ENCODE results near the gene MYO1D.

Gene MYO1D

GRCh38 chr17:32520104-32520701 lies 356.7 kb downstream of the MYO1D start:
- DNase-seq, result peak; percentile 35

DNA sequence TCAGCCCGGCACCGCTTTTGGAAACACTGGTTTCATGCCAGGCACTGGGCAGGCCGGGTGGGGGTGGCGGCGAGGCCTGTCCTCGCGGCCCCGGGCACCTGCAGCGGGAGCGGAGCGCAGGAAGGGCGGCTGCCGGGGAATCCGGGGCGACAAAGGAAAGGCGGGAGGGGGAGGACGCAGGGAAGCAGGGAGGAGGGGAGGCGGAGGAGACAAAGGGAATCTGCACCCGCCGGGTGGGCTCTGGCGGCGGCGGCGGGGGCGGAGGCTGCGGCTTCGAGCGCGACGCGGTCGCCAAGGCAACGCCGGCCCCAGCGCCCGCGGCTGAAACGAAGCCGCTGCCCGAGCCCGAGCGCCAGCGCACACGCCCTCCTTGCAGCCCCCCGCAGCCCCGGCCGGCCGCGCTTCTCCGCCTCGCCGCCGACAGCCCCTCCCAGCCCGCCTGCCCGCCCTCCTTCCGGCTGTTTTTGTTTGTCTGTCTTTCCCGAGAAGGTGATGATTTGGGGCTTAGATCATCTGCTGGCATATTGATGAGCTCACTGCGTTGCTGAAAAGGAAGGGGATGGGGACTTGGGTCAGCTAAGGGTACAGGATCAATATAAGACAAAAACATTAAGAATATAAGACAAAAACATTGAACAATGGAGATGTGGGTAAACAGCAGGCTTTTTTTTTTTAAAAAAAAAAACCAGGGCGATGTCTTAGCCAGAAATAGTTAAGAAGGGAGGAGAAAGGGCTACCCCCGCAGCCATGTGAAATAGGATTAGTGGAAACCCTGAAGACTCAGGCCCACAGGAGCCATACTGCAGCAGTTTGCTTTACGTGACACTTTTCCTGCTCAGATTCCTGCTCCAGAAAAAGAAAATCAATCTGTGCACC lies 357.5 kb downstream of the MYO1D start:
- DNase-seq, result peak; percentile 59

- no peak for DNase-seq
Measured at GRCh38 chr17:32518646-32519227, 358.2 kb downstream of the MYO1D start.

- no peak for DNase-seq
Measured at GRCh38 chr17:32517982-32518381, 358.9 kb downstream of the MYO1D start.

DNA sequence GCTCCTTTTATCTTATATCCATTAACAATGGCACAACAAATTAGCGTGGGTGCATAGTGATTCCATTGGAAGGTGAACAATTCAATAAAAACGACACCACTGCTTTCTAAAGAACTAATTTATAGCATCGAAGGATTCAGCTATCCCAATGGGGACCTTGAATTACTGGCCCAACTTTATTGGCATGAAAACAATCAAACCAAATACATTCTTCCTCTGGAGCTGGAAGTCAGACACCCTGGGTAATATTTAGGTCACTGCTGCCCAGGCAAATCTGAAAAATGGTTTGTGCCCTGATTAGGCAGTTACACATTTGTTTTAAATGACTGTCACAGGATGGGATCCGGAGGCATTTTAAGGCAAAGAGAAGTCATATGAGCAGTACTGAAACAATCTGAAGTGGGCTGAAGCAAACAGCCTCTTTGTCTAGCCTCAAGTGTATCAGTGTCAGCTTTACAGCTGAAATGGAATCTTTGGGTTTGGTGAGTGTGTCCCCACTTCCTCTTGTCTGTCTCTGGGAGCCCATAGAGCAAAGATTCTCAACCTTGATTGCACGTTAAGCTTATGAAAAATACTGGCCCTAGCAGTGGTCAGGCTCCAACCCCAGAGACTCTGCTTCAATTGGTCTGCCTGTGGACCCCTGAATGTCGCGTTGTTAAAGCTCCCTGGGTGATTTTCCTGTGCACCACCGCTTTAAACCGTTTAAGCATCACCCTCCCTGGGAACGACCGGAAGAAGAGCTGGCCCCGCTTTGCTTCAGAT lies 359.8 kb downstream of the MYO1D start:
- no peak for DNase-seq

DNA sequence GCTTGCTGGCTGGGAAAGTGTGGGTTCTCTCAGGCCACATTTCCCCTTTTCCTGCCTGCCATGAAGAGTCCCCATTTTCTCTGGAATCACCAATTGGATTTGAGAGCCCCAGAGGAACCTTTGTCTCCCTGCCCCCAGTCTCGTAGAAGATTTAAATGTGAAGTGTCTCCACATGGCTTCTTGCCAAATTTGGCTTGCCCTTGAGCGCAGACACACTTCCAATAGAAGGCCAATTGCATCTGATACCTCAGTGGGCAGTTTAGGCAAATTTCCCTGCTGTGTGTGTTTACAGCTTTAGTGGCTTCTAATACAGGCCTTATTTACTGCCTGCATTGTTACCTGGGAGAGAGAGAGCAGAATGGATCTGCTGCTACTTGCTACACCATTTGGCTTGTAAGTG lies 360.5 kb downstream of the MYO1D start:
- peak; percentile 30 for DNase-seq

- no peak for DNase-seq
Measured at GRCh38 chr17:32515677-32516383, 361.1 kb downstream of the MYO1D start.

GRCh38 chr17:32514606-32515005 lies 362.3 kb downstream of the MYO1D start:
- DNase-seq, result no peak

- DNase-seq, result no peak
Measured at GRCh38 chr17:32513579-32513978, 363.3 kb downstream of the MYO1D start.

DNA sequence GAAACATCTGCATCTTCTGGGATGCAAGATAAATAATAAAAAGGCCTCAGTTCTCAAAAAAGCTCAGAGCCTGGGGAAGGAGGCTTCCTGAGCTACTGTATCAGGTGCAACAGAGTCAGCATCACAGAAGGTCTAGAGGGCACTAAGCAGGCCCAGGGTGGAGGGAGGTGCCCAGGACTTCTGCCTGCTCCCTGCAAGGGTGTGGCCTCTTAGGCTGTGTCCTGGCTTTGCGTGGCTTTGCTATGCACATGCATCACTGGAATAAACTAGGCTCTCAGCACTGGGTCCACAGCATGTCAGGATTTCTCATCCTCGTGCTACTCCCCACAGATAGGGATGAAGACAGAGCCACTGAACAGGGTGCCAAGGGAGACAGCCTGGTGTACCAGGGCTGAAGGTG lies 364.6 kb downstream of the MYO1D start:
- no peak for DNase-seq

GRCh38 chr17:32510466-32510865 lies 366.5 kb downstream of the MYO1D start:
- no peak for DNase-seq

- DNase-seq, result no peak
Measured at GRCh38 chr17:32508926-32509325, 368.0 kb downstream of the MYO1D start.

DNA sequence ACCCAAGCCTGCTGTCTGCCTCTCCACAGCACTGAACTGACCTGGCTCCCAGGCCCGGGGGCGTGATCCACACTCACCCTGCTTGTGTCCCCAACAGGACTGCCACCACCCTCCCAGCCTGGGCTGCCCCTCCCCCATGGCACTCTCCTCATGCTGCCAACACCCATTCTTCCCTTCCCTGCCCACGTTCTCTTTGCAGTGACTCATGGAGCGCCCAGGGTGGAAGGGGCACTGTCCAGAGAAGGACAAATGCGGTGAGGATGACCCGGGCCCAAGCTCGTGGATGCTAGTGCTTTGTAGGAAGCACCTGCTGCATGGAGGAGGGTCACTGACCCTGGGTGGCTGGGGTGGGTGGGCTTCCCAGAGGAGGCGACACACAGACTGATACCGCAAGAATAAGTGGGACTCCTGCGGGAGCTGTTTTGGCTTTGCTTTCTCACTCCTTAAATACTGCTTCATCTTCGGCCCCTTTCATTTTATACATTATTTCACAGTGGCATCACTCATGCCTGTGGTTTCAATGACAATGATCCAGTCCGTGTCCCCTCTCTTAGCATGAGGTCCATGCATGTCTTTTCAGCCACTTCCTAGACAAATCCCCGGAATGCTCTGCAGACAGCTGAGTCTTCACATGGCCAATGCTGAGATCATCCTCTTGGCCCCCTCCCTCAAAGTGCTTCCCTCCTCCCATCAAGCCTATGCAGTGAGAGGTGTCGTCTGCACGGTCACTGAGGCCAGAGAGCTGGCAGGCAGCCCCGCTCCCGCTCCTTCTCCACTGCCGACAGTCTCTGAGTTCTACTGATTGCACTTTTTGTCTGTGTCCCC lies 372.5 kb downstream of the MYO1D start:
- no peak for DNase-seq

- DNase-seq, result no peak
Measured at GRCh38 chr17:32503251-32504165, 373.4 kb downstream of the MYO1D start.

- no peak for DNase-seq
Measured at GRCh38 chr17:32502710-32503109, 374.2 kb downstream of the MYO1D start.

- no peak for DNase-seq
Measured at GRCh38 chr17:32502013-32502412, 374.9 kb downstream of the MYO1D start.

GRCh38 chr17:32498391-32498790 lies 378.5 kb downstream of the MYO1D start:
- DNase-seq, result no peak

DNA sequence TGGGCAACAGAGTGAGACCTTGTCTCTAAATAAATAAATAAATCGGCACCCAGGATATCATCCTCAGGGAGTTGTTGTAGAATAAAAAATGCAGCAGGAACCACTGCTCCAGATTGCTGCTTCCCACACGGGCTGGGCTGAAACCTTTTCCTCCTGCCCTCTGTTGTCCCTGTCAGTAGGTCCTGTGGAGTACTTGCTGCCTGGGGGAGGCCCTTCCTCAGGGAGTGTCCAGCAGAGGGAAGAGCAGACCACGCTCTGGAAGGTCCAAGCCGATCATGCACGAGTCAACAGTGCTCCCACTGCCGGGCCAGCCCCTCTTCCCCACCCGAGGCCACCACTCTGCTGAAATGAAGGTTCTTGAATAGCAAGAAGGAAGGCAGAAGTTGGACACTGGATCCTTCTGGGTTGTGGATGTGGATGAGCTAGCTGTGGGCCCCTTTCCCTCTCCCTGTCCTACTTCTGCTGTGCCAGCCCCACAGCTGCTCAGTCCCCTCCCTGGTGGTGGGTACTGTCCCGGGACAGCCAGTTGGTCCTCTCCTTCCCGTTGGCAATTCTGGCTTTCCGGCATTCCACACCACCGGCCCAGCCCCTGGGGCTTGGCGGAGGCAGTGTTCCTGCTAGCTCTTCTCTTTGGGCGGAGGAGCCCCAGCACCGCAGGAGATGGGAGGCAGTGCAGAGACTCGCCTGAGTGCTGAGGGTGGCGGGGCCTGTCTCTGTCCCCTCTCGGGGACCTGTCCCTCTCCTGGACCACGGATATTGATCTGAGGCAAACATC lies 379.3 kb downstream of the MYO1D start:
- no peak for DNase-seq

DNA sequence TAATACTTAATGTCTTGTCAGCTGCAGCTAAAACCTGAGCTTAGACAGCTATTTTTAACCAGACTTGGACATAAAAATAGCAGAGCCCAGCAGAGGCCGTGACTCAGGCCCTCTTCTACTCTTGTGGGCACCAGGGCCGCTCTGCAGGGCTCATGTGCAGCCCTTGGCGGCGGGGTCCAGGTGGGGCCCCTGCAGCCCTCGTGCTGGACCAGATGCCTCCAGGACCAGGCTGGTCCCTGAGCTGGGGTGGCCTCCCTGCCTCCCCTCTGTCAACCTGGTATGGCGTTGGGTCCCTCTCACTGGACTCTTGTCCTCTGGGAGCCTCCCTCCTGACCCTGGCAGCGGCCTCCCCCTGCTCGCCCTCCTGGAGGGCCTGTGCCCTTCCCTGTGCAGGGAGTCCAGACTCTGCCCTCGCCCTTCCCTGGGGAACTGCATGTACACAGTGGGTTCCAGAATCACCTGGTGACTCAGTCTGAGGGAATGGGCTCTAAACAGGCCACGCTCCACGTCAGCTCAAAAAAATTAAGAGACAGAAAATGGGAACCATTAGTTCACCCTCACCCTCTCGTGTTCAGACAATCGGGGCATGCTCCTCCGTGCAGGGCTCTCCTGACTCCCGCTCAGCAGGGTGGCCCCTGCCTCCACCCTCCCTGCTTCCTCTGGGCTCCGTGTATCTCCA lies 380.4 kb downstream of the MYO1D start:
- no peak for DNase-seq

Data from DMS153 (cell line).